ENCODE measurements around the gene CTNNB1.
"Not testable (repeated sequence)": the region's sequence is repeated elsewhere in the genome, so short reads cannot be mapped to it uniquely, and the experiment has no call there.

CTNNB1 gene

GRCh38 chr3:41259449-41260062 lies 60.3 kb downstream of the CTNNB1 start:
- no peak for DNase-seq

- no peak for DNase-seq
Measured at GRCh38 chr3:41260063-41260450, 60.8 kb downstream of the CTNNB1 start.

GRCh38 chr3:41265011-41265545 lies 65.8 kb downstream of the CTNNB1 start:
- DNase-seq: no peak

GRCh38 chr3:41265823-41266273 lies 66.5 kb downstream of the CTNNB1 start:
- no peak for DNase-seq

GRCh38 chr3:41267975-41268640 lies 68.8 kb downstream of the CTNNB1 start:
- DNase-seq: no peak

GRCh38 chr3:41272667-41273066 lies 73.4 kb downstream of the CTNNB1 start:
- no peak for DNase-seq

GRCh38 chr3:41274944-41275668 lies 75.8 kb downstream of the CTNNB1 start:
- no peak for DNase-seq

- DNase-seq: no peak
Measured at GRCh38 chr3:41276191-41276590, 76.9 kb downstream of the CTNNB1 start.

- no peak for DNase-seq
Measured at GRCh38 chr3:41277790-41278465, 78.6 kb downstream of the CTNNB1 start.

- DNase-seq: not testable (repeated sequence)
Measured at GRCh38 chr3:41284934-41285333, 85.6 kb downstream of the CTNNB1 start.

GRCh38 chr3:41286305-41286704 lies 87.0 kb downstream of the CTNNB1 start:
- no peak for DNase-seq

- no peak for DNase-seq
Measured at GRCh38 chr3:41288785-41289184, 89.5 kb downstream of the CTNNB1 start.

Measured in activated naive CD4-positive, alpha-beta T cell treated with anti-CD3 and anti-CD28 coated beads, Interleukin-2, amount 50 U/mL, for 16 hours (primary cell).